Retina (tissue), 1 donor: ENCODE results near the gene BLZF1.
A peak's percentile ranks its signal among the peaks of the same experiment; 100 is the strongest.
"Not testable (repeated sequence)": the region's sequence is repeated elsewhere in the genome, so short reads cannot be mapped to it uniquely, and the experiment has no call there.

ENCODE experiments used
- DNase-seq: peaks from one replicate; pipeline ENCODE4 v3.0.0-alpha.2; 2016

The BLZF1 gene

GRCh38 chr1:169367686-169368405, at the start of gene BLZF1, which contains the start of gene NME7:
Gene BLZF1, plus strand, starts transcription at chr1:169368195. Its CDS starts 1,328 bp downstream, at chr1:169369523.
Gene NME7, minus strand, starts transcription at chr1:169367797. Its CDS starts 87 bp downstream, at chr1:169367710.
- DNase-seq, result peak; percentile 98

GRCh38 chr1:169318536-169319244, 49.3 kb upstream of the BLZF1 start:
- no peak for DNase-seq

- DNase-seq, result no peak
Measured at GRCh38 chr1:169321539-169321938, 46.5 kb upstream of the BLZF1 start.

- DNase-seq, result no peak
Measured at GRCh38 chr1:169322138-169322537, 45.9 kb upstream of the BLZF1 start.

DNA sequence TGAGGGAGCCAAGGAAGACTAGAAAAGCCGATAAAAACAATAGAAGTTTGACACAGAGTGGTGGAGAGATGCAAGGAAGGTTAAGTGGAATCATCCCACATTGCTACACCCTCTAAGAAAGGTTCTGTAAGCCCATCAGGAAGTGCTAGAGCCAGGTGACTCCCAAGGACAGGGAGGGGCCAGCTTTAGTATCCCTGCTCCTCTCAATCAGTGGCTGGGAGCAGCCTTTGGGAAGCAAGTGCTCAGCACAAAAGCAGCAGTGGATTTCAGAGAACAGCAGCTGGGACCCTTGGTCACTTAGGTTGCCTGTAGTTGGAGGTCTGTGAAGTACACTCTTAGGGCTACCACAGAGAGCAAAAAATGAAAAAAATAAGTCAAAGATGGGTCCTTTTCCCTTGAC, 42.9 kb upstream of the BLZF1 start:
- DNase-seq, result no peak

DNA sequence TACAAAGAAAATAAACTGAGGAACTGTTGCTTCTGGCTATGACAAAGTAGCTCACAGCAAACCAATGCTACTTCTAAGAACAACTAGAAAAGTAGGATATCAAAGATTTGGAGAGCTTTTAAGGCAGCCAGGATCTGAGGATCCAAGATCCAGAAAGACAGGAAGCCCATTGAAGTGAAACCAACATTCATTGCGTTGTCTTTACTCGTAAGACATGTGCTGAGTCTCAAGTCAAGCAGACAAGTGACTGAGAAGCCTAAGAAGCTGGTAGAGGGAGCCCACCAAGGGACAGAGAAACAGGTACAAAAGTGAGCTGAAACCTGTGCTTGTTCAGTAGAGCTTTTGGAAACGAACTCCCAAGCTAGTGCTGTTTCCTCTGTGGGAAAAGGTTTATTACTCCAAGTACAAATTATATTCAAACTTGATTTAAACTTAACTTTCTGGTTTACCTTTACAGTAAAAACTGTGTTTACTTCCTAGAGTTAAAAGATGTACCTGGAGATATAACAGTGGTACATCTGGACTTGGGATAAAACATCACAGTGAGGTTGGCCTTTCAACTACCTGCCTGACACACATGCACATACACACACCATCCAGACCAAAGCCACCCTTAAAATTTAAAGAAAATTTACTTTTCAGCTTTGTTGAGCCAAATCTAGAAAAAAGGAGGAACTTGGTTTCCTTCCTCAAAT, 41.6 kb upstream of the BLZF1 start:
- no peak for DNase-seq

- no peak for DNase-seq
Measured at GRCh38 chr1:169326956-169327268, 41.1 kb upstream of the BLZF1 start.

DNA sequence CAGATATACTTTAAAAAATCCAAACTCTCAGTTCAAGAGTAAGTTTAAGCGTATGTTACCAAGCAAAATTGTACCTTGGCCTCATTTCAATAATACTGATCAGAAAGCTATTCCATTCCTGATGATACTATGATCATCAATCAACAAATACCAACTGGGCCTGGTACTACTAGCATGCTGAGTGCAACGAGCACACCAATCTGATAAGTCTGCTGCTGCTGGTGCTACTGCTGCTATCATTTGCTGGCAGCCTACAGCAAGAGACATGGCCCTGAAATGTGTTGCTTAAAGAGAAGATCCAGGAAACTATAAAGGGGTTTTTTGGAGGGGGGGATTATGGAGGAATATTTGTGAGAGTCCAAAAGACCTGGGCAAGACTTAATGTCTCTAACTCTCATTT, 40.1 kb upstream of the BLZF1 start:
- DNase-seq, result no peak

GRCh38 chr1:169329383-169329782, 38.6 kb upstream of the BLZF1 start:
- no peak for DNase-seq

DNA sequence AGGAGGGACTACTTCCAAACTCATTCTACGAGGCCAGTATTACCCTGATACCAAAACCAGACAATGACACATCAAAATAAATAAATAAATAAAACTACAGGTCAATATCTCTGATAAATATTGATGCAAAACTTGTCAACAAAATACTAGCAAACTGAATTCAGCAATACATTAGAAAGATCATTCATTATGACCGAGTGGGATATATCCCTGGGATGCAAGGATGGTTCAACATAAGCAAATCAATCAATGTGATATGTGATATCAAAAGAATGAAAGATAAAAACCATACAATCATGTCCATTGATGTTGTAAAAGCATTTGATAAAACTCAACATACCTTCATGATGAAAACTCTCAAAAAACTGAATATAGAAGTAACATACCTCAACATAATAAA, 37.1 kb upstream of the BLZF1 start:
- no peak for DNase-seq

GRCh38 chr1:169334727-169335126, 33.3 kb upstream of the BLZF1 start:
- not testable (repeated sequence) for DNase-seq

DNA sequence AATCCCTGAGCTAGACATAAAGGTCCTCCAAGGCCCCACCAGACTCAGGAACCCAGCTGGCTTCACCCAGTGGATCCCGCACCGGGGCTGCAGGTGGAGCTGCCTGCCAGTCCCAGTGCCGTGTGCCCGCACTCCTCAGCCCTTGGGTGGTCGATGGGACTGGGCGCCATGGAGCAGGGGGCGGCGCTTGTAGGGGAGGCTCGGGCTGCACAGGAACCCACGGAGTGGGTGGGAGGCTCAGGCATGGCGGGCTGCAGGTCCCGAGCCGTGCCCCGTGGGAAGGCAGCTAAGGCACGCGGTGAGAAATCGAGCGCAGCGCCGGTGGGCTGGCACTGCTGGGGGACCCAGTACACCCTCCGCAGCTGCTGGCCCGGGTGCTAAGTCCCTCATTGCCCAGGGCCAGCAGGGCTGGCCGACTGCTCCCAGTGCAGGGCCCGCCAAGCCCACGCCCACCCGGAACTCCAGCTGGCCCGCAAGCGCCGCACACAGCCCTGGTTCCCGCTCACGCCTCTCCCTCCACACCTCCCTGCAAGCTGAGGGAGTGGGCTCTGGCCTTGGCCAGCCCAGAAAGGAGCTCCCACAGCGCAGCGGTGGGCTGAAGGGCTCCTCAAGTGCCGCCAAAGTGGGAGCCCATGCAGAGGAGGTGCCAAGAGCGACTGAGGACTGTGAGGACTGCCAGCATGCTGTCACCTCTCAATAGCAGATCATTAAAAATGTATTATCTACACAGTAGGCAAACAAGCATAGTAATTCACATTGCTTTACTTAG, 30.9 kb upstream of the BLZF1 start:
- not testable (repeated sequence) for DNase-seq

GRCh38 chr1:169338617-169339016, 29.4 kb upstream of the BLZF1 start:
- DNase-seq, result no peak

GRCh38 chr1:169339773-169340172, 28.2 kb upstream of the BLZF1 start:
- no peak for DNase-seq

DNA sequence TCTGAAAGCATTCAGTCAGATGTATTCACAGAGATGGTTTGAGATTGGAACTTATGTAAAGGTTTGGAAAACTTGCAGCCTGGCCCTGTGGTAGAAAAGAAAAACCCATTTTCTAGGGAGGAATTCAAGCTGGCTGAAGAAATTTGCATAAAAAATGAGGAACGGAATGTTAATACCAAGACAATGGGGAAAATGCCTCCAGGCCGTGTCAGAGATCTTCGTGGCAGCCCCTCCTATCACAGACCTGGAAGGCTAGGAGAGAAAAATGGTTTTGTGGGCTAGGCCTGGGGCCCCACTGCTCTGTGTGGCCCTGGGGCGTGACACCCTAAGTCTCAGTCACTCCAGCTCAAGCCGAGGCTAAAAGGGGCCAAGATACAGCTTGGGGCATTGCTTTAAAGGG, 27.1 kb upstream of the BLZF1 start:
- DNase-seq, result no peak

DNA sequence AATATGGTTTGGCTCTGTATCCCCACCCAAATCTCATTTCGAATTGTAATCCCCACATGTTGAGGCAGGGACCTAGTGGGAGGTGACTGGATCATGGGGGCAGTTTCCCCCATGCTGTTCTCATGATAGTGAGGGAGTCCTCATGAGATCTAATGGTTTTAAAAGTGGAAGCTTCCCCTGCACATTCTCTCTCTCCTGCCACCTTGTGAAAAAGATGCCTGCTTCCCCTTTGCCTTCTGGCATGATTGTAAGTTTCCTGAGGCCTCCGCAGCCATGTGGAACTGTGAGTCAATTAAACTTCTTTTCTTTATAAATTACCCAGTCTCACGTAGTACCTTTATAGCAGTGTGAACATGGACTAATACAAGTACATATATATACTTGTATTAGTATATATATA, 25.9 kb upstream of the BLZF1 start:
- not testable (repeated sequence) for DNase-seq

GRCh38 chr1:169345511-169345910, 22.5 kb upstream of the BLZF1 start:
- DNase-seq, result no peak

GRCh38 chr1:169346036-169346589, 21.9 kb upstream of the BLZF1 start:
- no peak for DNase-seq

GRCh38 chr1:169347688-169348382, 20.2 kb upstream of the BLZF1 start:
- DNase-seq, result no peak

GRCh38 chr1:169348383-169349036, 19.5 kb upstream of the BLZF1 start:
- DNase-seq, result peak; percentile 44

DNA sequence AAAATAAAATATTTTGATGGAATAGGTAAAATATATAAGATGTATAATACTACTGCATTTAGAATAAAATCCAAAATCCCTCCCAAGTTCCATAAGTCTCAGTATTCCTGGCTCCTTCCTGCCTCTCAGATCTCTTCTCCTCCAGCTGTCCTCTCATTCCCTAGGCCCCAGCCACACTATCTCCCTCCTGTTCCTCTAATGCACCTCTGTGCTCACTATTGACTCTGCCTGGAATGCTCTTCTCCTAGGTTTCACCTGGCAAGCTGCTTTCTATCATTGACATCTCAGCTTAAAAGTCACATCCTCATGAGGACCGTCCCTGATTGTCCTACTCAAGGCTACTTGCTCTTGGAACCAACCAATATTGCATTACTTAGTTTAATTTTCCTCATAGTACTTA, 7.6 kb upstream of the BLZF1 start:
- DNase-seq, result no peak

DNA sequence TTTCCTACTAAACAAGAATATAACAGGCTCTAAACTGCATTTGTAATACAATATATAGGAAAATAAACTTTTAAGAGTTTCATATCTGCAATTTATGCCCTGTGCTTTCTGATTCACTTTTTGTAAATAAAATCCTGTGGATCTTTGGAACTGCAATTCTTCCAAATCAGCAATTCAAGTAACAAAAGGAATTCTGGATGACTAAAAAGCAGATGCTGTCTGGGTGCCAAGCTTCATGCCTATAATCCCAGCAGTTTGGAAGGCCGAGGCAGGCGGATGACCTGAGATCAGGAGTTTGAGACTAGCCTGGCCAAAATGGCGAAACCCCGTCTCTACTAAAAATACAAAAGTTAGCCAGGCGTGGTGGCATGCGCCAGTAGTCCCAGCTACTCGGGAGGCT, 6.7 kb upstream of the BLZF1 start:
- no peak for DNase-seq
